Trophoblast cell (in vitro differentiated cells and primary cell): ENCODE measurements around the gene GLP1R.

ENCODE experiments used
- DNase-seq, 2 donors: peaks; one replicate each; pipeline ENCODE4 v3.0.0-alpha.2; 2016
- H2AFZ ChIP-seq: 2 replicates; pipeline ENCODE4 v1.6.1; 2013; ENCODE audit warnings: low read length, moderate library complexity, mild to moderate bottlenecking; ENCODE audit not compliant: insufficient read depth, poor library complexity
- H2AK5ac ChIP-seq: 2 replicates; pipeline ENCODE4 v1.6.1; 2013; ENCODE audit warnings: mild to moderate bottlenecking, low read length
- H2BK120ac ChIP-seq: 2 replicates; pipeline ENCODE4 v1.6.1; 2013; ENCODE audit warnings: low read length, mild to moderate bottlenecking, moderate library complexity; ENCODE audit not compliant: insufficient read depth, poor library complexity
- H2BK12ac ChIP-seq: 2 replicates; pipeline ENCODE4 v1.6.1; 2013; ENCODE audit warnings: mild to moderate bottlenecking, low read length, moderate library complexity
- H2BK5ac ChIP-seq: 2 replicates; pipeline ENCODE4 v1.6.1; 2013; ENCODE audit warnings: low read length, low read depth, moderate library complexity, mild to moderate bottlenecking; ENCODE audit not compliant: poor library complexity
- H3K14ac ChIP-seq: 2 replicates; pipeline ENCODE4 v1.6.1; 2013; ENCODE audit warnings: mild to moderate bottlenecking, low read length
- H3K18ac ChIP-seq: 2 replicates; pipeline ENCODE4 v1.6.1; 2013; ENCODE audit warnings: mild to moderate bottlenecking, low read length
- H3K23ac ChIP-seq: 2 replicates; pipeline ENCODE4 v1.6.1; 2013; ENCODE audit warnings: low read length
- H3K27ac ChIP-seq: 2 replicates; pipeline ENCODE4 v1.5.1; 2013; ENCODE audit warnings: low read depth, mild to moderate bottlenecking, inconsistent platforms, low read length, moderate library complexity
- H3K27me3 ChIP-seq: 2 replicates; pipeline ENCODE4 v1.6.1; 2013; ENCODE audit warnings: inconsistent platforms, mild to moderate bottlenecking, low read length, moderate library complexity; ENCODE audit not compliant: insufficient read depth
- H3K36me3 ChIP-seq, 2 experiments: 1 replicate in 1 of 2; 2 replicates in 1 of 2; pipeline ENCODE4 v1.6.1; 2013; ENCODE audit warnings: low read length in 2 of 2, mild to moderate bottlenecking in 2 of 2, moderate library complexity in 1 of 2; ENCODE audit not compliant: insufficient read depth in 2 of 2, control insufficient read depth in 1 of 2
- H3K4ac ChIP-seq: 2 replicates; pipeline ENCODE4 v1.6.1; 2013; ENCODE audit warnings: low read depth, mild to moderate bottlenecking, low read length, moderate library complexity
- H3K4me1 ChIP-seq, 2 experiments: 1 replicate in 1 of 2; 2 replicates in 1 of 2; pipeline ENCODE4 v1.6.1; 2013; ENCODE audit warnings: low read length in 2 of 2, mild to moderate bottlenecking in 2 of 2, moderate library complexity in 1 of 2; ENCODE audit not compliant: insufficient read depth in 2 of 2, control insufficient read depth in 1 of 2
- H3K4me2 ChIP-seq: 2 replicates; pipeline ENCODE4 v1.6.1; 2013; ENCODE audit warnings: inconsistent platforms, mild to moderate bottlenecking, low read length, moderate library complexity
- H3K4me3 ChIP-seq: 2 replicates; pipeline ENCODE4 v1.5.1; 2013; ENCODE audit warnings: mild to moderate bottlenecking, low read depth, low read length, inconsistent platforms
- H3K79me1 ChIP-seq: one replicate; pipeline ENCODE4 v1.6.1; 2013; ENCODE audit warnings: low read length
- H3K79me2 ChIP-seq: 2 replicates; pipeline ENCODE4 v1.6.1; 2013; ENCODE audit warnings: low read length, mild to moderate bottlenecking; ENCODE audit not compliant: control insufficient read depth, insufficient read depth, poor library complexity
- H3K9ac ChIP-seq: 2 replicates; pipeline ENCODE4 v1.6.1; 2013; ENCODE audit warnings: mild to moderate bottlenecking, low read length
- H3K9me3 ChIP-seq: 2 replicates; pipeline ENCODE4 v1.6.1; 2013; ENCODE audit warnings: low read depth, mild to moderate bottlenecking, control low read depth, inconsistent platforms, low read length; ENCODE audit not compliant: insufficient read depth
- H4K12ac ChIP-seq: 2 replicates; pipeline ENCODE4 v1.6.1; 2013; ENCODE audit warnings: low read depth, mild to moderate bottlenecking, low read length, moderate library complexity
- H4K8ac ChIP-seq: 2 replicates; pipeline ENCODE4 v1.6.1; 2013; ENCODE audit warnings: low read depth, mild to moderate bottlenecking, low read length, moderate library complexity
- H4K91ac ChIP-seq: one replicate; pipeline ENCODE4 v1.6.1; 2013; ENCODE audit warnings: low read depth, mild to moderate bottlenecking, low read length, moderate library complexity
- WGBS: extraction: QIAGEN DNeasy Blood & Tissue Kit; methylation state at CpG from one replicate; pipeline ENCODE4 v1.1.7; 2013; ENCODE audit warnings: missing lambda C conversion rate; ENCODE audit not compliant: insufficient read length, insufficient coverage; ENCODE audit errors: extremely low coverage; 5-methylcytosine and 5-hydroxymethylcytosine counted together

GLP1R gene

GRCh38 chr6:39016839-39017546, 31.6 kb upstream of the GLP1R start:
- DNase-seq: no peak
- H2BK120ac ChIP-seq: no peak overlapping the region
- WGBS: no CpG with 5 or more reads among the region's 7 CpGs
- no peaks in the 10 kb centered on the region for H3K79me2 ChIP-seq
- H3K23ac ChIP-seq: no peak overlapping the region
- no peak overlapping the region for H4K8ac ChIP-seq
- H4K91ac ChIP-seq: no peak overlapping the region
- H2AK5ac ChIP-seq: no peak overlapping the region
- no peak overlapping the region for H3K4me2 ChIP-seq
- H2AFZ ChIP-seq: no peak overlapping the region
- no peaks in the 10 kb centered on the region for H3K79me1 ChIP-seq
- H3K9me3 ChIP-seq: no peaks in the 10 kb centered on the region
- H4K12ac ChIP-seq: no peak overlapping the region
- no peak overlapping the region for H3K27ac ChIP-seq
- no peak overlapping the region for H2BK12ac ChIP-seq
- no peak overlapping the region for H3K14ac ChIP-seq
- H3K18ac ChIP-seq: no peak overlapping the region
- no peak overlapping the region for H3K4ac ChIP-seq
- H3K4me1 ChIP-seq: no peaks in the 10 kb centered on the region
- no peaks in the 10 kb centered on the region for H3K36me3 ChIP-seq
- H3K27me3 ChIP-seq: no peaks in the 10 kb centered on the region
- no peak overlapping the region for H2BK5ac ChIP-seq
- no peak overlapping the region for H3K4me3 ChIP-seq
- H3K9ac ChIP-seq: no peak overlapping the region

GRCh38 chr6:39017547-39017880, 31.1 kb upstream of the GLP1R start:
- no peak overlapping the region for H2BK120ac ChIP-seq
- no peak overlapping the region for H2BK5ac ChIP-seq
- no peak overlapping the region for H3K23ac ChIP-seq
- no peak overlapping the region for H4K12ac ChIP-seq
- no peak overlapping the region for H3K14ac ChIP-seq
- no peaks in the 10 kb centered on the region for H3K79me2 ChIP-seq
- H2AK5ac ChIP-seq: no peak overlapping the region
- no peaks in the 10 kb centered on the region for H3K9me3 ChIP-seq
- H3K27ac ChIP-seq: no peak overlapping the region
- H3K18ac ChIP-seq: no peak overlapping the region
- no peak overlapping the region for H4K8ac ChIP-seq
- no peaks in the 10 kb centered on the region for H3K27me3 ChIP-seq
- no peak overlapping the region for H4K91ac ChIP-seq
- H3K9ac ChIP-seq: no peak overlapping the region
- H3K4ac ChIP-seq: no peak overlapping the region
- H3K4me1 ChIP-seq: no peaks in the 10 kb centered on the region
- H2BK12ac ChIP-seq: no peak overlapping the region
- H3K36me3 ChIP-seq: no peaks in the 10 kb centered on the region
- no peak overlapping the region for H3K4me3 ChIP-seq
- H3K79me1 ChIP-seq: no peaks in the 10 kb centered on the region
- DNase-seq: no peak
- no CpG with 5 or more reads among the region's 4 CpGs for WGBS
- no peak overlapping the region for H2AFZ ChIP-seq
- H3K4me2 ChIP-seq: no peak overlapping the region

GRCh38 chr6:39018103-39018502, 30.5 kb upstream of the GLP1R start:
- no CpG with 5 or more reads among the region's 5 CpGs for WGBS
- no peak overlapping the region for H4K8ac ChIP-seq
- no peak overlapping the region for H3K27ac ChIP-seq
- H3K4me2 ChIP-seq: no peak overlapping the region
- no peak overlapping the region for H3K14ac ChIP-seq
- no peaks in the 10 kb centered on the region for H3K4me1 ChIP-seq
- no peaks in the 10 kb centered on the region for H3K9me3 ChIP-seq
- no peaks in the 10 kb centered on the region for H3K79me1 ChIP-seq
- H2BK120ac ChIP-seq: no peak overlapping the region
- no peak overlapping the region for H3K4me3 ChIP-seq
- no peak overlapping the region for H3K4ac ChIP-seq
- DNase-seq: no peak
- H2BK12ac ChIP-seq: no peak overlapping the region
- no peaks in the 10 kb centered on the region for H3K27me3 ChIP-seq
- no peak overlapping the region for H3K23ac ChIP-seq
- H4K12ac ChIP-seq: no peak overlapping the region
- no peak overlapping the region for H2BK5ac ChIP-seq
- no peak overlapping the region for H2AFZ ChIP-seq
- H3K36me3 ChIP-seq: no peaks in the 10 kb centered on the region
- H4K91ac ChIP-seq: no peak overlapping the region
- no peaks in the 10 kb centered on the region for H3K79me2 ChIP-seq
- no peak overlapping the region for H3K9ac ChIP-seq
- no peak overlapping the region for H3K18ac ChIP-seq
- no peak overlapping the region for H2AK5ac ChIP-seq

GRCh38 chr6:39020136-39020535, 28.4 kb upstream of the GLP1R start:
- no peak overlapping the region for H3K4ac ChIP-seq
- no peak overlapping the region for H3K9ac ChIP-seq
- no peak overlapping the region for H3K23ac ChIP-seq
- H3K9me3 ChIP-seq: peaks cover under 1% of the 10 kb centered on the region
- no peak overlapping the region for H2BK12ac ChIP-seq
- no peak overlapping the region for H2AFZ ChIP-seq
- no peaks in the 10 kb centered on the region for H3K79me1 ChIP-seq
- no peaks in the 10 kb centered on the region for H3K4me1 ChIP-seq
- no peak overlapping the region for H4K91ac ChIP-seq
- no peak overlapping the region for H2BK120ac ChIP-seq
- no peaks in the 10 kb centered on the region for H3K79me2 ChIP-seq
- no peak overlapping the region for H4K12ac ChIP-seq
- H2AK5ac ChIP-seq: no peak overlapping the region
- no peaks in the 10 kb centered on the region for H3K27me3 ChIP-seq
- no peak overlapping the region for H4K8ac ChIP-seq
- no peak overlapping the region for H3K4me3 ChIP-seq
- H3K14ac ChIP-seq: no peak overlapping the region
- no peak overlapping the region for H3K27ac ChIP-seq
- no peak overlapping the region for H3K18ac ChIP-seq
- H2BK5ac ChIP-seq: no peak overlapping the region
- no peak overlapping the region for H3K4me2 ChIP-seq
- WGBS: no CpG with 5 or more reads among the region's 2 CpGs
- no peaks in the 10 kb centered on the region for H3K36me3 ChIP-seq
- no peak for DNase-seq
